GM12891 (cell line): Measurements from ENCODE around the gene GRIK4.

Experiments
- DNase-seq: peaks from one replicate; pipeline ENCODE4 v3.0.0; 2011; ENCODE audit warnings: low spot score; ENCODE audit not compliant: insufficient read length
- FAIRE-seq: peaks from 2 replicates; lab custom pipeline; 2011; peaks lifted over from hg19 to GRCh38; lab: Jason Lieb, UNC
- PAX5 ChIP-seq: IDR thresholded peaks from 2 replicates; pipeline ENCODE4 v1.6.1; 2011; ENCODE audit warnings: low read length, moderate library complexity, mild to moderate bottlenecking; ENCODE audit not compliant: insufficient read depth, severe bottlenecking
- POLR2A ChIP-seq: IDR thresholded peaks from 2 replicates; pipeline ENCODE4 v1.6.1; 2011; ENCODE audit warnings: low read depth, low read length, control low read depth
- POLR2AphosphoS5 ChIP-seq: IDR thresholded peaks from 2 replicates; pipeline ENCODE4 v1.6.1; 2011; ENCODE audit warnings: low read depth, low read length, control low read depth
- POU2F2 ChIP-seq: IDR thresholded peaks from 2 replicates; pipeline ENCODE4 v1.6.1; 2011; ENCODE audit warnings: low read depth, mild to moderate bottlenecking, control low read depth, low read length, moderate library complexity
- SPI1 ChIP-seq: IDR thresholded peaks from 2 replicates; pipeline ENCODE4 v1.6.1; 2011; ENCODE audit warnings: low read depth, low read length, control low read depth
- TAF1 ChIP-seq: IDR thresholded peaks from 2 replicates; pipeline ENCODE4 v1.6.1; 2011; ENCODE audit warnings: low read depth, low read length, control low read depth

The GRIK4 gene

GRCh38 chr11:120598517-120599257, 87.1 kb downstream of the GRIK4 start:
- FAIRE-seq (no peak), DNase-seq (no peak)
- TF ChIP-seq TAF1: no peak
- TF ChIP-seq POLR2A: no peak
- no peak for TF ChIP-seq SPI1
- TF ChIP-seq PAX5: no peak
- no peak for TF ChIP-seq POU2F2

DNA sequence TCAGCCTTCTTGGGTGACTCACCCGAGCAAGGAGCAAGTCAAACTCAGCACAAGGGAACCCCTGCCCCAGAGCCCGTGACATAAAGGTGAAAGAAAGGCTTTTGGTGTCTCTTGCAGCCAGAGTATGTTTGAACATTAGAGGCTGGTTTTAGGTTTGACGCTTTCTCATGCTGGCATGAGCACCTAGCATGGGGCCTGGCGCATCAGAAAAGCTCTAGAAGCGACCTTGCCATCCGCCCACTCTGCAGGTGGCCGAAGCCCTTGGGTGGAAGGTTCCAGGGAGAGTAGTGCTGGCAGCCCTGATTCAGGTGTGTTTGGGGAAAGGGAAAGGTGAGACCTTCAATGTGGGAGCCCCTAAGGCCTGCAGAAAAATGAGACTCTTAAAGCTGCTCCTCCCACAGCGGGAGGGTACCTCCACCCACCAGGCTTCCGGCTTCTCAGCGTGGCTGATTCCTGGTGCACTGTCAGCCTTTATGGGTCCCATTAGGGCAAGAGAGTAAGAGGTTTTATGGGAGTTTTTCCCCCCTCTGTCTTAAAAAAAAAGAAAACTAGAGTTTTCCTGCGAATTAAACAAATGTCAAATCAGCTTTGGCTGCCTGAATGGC, 88.4 kb downstream of the GRIK4 start:
- TF ChIP-seq SPI1 (no peak), POU2F2 (no peak), POLR2AphosphoS5 (no peak), POLR2A (no peak), TAF1 (no peak)
- no peak for DNase-seq
- no peak for FAIRE-seq

DNA sequence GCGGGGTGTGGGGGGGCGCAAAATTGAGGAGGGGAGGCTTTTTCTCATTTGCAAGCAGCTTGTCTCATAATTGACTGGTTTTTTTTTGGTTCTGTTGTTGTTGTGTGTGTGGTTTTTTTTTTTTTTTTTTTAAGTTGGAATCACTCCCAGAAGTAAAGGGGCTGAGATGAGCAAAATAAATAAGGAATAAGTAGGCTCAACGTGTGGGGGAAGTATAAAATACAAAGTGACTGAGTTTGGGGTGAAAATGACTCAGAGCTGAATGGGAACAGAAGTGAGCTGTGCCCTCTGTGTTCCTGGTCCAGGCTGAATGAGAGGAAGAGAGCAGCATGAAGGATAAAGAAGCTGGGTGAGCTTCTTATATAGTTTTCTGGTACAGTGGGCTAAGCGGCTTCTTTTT, 90.0 kb downstream of the GRIK4 start:
- DNase-seq: no peak
- FAIRE-seq: no peak
- no peak for TF ChIP-seq TAF1
- no peak for TF ChIP-seq PAX5
- no peak for TF ChIP-seq SPI1
- no peak for TF ChIP-seq POLR2A
- TF ChIP-seq POU2F2: no peak
- no peak for TF ChIP-seq POLR2AphosphoS5

DNA sequence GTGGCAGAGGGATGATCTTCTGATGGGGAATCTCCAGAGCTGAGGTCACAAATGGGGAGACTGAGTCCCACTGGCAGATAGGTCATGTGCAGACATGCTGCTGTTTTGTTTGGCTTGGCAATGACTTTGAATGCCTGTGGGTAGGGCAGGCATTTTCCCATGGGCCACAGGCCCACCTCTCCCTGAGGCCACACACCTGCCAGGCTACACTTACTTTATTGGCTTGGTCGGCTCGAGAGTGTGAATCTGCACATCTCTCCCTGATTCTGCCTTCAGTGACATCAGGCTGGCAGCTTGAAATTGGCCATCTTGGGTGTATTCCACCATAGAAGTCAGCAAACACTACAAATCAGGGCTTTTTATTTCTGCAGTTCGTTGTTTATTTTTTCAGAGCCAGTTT, 91.5 kb downstream of the GRIK4 start:
- peak; percentile 13 for FAIRE-seq
- no peak for DNase-seq
- TF ChIP-seq POLR2A: no peak
- TF ChIP-seq POU2F2: no peak
- TF ChIP-seq SPI1: no peak

DNA sequence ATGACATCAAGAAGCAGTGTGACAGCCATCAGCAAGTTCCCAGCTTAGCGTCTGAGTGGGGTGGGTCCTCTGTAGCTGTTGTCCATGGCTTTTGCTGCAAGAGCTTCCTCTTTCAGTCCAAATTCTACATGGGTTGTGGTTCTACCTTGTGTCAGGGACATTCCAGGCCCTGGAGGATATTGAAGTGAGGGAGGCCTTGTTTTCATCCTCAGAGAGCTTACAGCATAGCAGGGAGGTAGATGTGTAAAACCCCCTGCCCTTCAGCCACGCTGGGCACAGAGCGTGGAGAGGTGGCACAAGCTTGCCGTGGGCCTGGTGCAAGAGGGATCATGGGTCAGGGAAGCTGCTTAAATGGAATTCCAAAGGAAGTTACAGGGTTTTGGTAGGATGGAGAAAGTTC, 93.9 kb downstream of the GRIK4 start:
- TF ChIP-seq SPI1 (0 out of 2 replicates have a peak, but pooled peaks have one; percentile 8), POLR2A (no peak)
- DNase-seq: no peak
- peak; percentile 35 for FAIRE-seq

DNA sequence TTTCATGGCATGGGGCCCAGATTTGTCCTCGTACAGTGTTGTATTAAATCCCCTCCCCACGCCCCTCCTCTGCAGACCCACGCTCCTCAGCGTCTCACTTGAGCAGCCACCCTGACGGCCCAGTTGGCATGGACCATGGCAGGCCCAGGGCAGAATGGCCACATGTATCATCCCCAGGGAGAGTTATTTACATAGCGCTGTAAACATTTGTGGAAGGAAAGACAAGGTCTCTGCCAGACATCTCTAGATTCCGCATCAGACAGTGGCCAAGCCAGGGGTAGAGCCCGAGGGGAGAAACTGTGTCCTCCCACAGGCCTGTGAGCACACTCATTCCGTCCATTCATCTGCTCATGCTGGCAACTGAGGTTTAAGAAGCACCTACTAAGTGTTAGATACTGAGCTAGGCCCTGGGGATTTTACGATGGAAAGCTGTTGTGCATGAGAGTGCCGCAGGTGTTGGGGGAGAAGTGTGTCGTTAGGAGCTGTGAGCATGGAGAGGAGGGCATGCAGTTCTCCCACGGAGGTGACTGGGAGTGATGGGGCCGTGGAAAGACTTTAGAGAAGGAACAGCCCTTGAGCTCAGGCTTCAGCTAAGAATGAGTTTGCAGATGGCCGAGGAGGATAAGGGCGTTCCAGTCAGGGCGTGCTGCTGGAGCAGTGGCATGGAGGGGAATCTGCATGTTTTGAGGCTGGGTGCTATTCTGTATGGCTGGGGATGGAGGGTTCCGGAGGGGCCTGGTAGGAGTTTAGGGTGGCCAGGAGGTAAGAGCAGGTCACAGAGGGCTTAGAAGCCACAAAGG, 94.9 kb downstream of the GRIK4 start:
- DNase-seq (no peak), FAIRE-seq (no peak)
- TF ChIP-seq SPI1 (no peak), POLR2A (no peak), PAX5 (no peak), POLR2AphosphoS5 (no peak), TAF1 (no peak), POU2F2 (no peak)

- FAIRE-seq (no peak), DNase-seq (no peak)
- TF ChIP-seq POU2F2 (no peak), POLR2A (no peak), TAF1 (no peak), POLR2AphosphoS5 (no peak), PAX5 (no peak), SPI1 (no peak)
Observed at GRCh38 chr11:120608061-120608460, 96.5 kb downstream of the GRIK4 start.

DNA sequence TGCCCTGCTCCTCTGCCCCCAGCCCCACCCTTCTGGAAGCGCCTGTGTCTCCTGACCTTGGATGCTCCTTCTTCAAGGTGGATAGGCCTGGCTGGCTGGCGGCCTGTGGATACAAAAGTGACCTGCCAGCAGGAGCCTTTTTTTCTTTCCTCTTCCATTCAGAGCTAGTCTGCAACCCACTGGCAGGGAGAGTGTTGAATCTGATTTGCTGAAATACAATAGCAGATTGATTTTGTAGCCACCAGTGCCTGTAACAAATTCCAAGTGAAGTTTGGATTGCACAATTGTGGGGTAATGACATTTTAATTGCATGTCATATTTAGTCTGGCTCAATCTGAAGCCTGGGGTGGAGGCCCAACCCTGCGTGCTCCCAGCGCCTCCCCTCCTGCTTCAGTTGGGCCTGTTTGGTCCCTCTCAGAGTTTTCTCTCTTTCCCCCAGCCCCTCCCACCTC, 97.2 kb downstream of the GRIK4 start:
- FAIRE-seq: no peak
- no peak for DNase-seq
- TF ChIP-seq SPI1: no peak
- no peak for TF ChIP-seq POU2F2
- TF ChIP-seq TAF1: no peak
- no peak for TF ChIP-seq PAX5
- no peak for TF ChIP-seq POLR2AphosphoS5
- no peak for TF ChIP-seq POLR2A

GRCh38 chr11:120610111-120610510, 98.6 kb downstream of the GRIK4 start:
- DNase-seq (no peak), FAIRE-seq (no peak)
- TF ChIP-seq SPI1: no peak

DNA sequence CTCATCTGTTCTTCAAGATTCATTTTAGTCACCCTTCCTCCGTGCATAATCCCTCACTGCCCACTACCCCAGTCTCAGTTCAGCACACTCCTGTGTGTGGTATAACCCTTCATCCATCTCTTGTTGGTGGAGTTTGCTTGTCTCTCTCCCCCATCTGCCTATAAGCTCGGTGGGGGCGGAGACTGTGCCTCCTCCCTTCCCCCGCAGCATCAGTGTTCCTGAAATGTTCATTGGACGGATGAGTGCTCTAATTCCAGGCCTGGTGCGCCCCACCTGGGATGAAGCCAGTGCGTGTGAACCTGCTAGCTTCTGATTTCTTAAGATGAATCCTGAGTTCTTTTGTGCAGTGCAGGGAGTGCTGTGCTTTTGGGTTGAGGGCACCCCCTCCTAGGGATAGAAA, 100.0 kb downstream of the GRIK4 start:
- FAIRE-seq: no peak

More for the DNA sequence above, 100.0 kb downstream of the GRIK4 start:
- no peak for TF ChIP-seq PAX5
- no peak for TF ChIP-seq POU2F2
- no peak for TF ChIP-seq POLR2AphosphoS5
- TF ChIP-seq SPI1: no peak
- TF ChIP-seq POLR2A: no peak
- no peak for TF ChIP-seq TAF1
- no peak for DNase-seq
